Endodermal cell (in vitro differentiated cells): Measurements from ENCODE around the gene TMEM185A. TPM values are rescaled to one million over a fixed set of nuclear protein-coding genes. Genes with fewer than 3 reads are reported as not detected.

ENCODE experiments used
- DNase-seq: peaks from one replicate; pipeline ENCODE4 v3.0.0-alpha.2; 2017
- H3K27ac ChIP-seq: 2 replicates; pipeline ENCODE4 v1.5.1; 2013; ENCODE audit warnings: mild to moderate bottlenecking, low read depth, low read length, moderate library complexity
- H3K27me3 ChIP-seq: 2 replicates; pipeline ENCODE4 v1.6.1; 2013; ENCODE audit warnings: mild to moderate bottlenecking, low read length, moderate library complexity; ENCODE audit not compliant: insufficient read depth, control insufficient read depth, poor library complexity, severe bottlenecking
- H3K36me3 ChIP-seq: 2 replicates; pipeline ENCODE4 v1.7.0; 2013; ENCODE audit warnings: mild to moderate bottlenecking, low read length, moderate library complexity; ENCODE audit not compliant: control insufficient read depth, insufficient read depth
- H3K4me1 ChIP-seq: one replicate; pipeline ENCODE4 v1.7.0; 2013; ENCODE audit warnings: low read length; ENCODE audit not compliant: control insufficient read depth, insufficient read depth
- H3K4me3 ChIP-seq: 2 replicates; pipeline ENCODE4 v1.5.1; 2013; ENCODE audit warnings: mild to moderate bottlenecking, low read length, moderate library complexity
- H3K9ac ChIP-seq: 2 replicates; pipeline ENCODE4 v1.6.1; 2013; ENCODE audit warnings: mild to moderate bottlenecking, low read length, moderate library complexity; ENCODE audit not compliant: poor library complexity, severe bottlenecking; ENCODE audit errors: extremely low read depth
- H3K9me3 ChIP-seq: 2 replicates; pipeline ENCODE4 v1.6.1; 2013; ENCODE audit warnings: mild to moderate bottlenecking, low read length, moderate library complexity; ENCODE audit not compliant: control insufficient read depth
- H3K27ac Mint-ChIP-seq: 2 replicates; pipeline ENCODE4 v1.8.0; 2020; ENCODE audit warnings: mixed read lengths
- H3K27me3 Mint-ChIP-seq: 2 replicates; pipeline ENCODE4 v1.8.0; 2021; ENCODE audit warnings: mild to moderate bottlenecking, mixed read lengths; ENCODE audit not compliant: insufficient read depth
- H3K36me3 Mint-ChIP-seq: 2 replicates; pipeline ENCODE4 v1.8.0; 2020; ENCODE audit warnings: low read depth, mixed read lengths
- H3K4me1 Mint-ChIP-seq: 2 replicates; pipeline ENCODE4 v1.8.0; 2020; ENCODE audit warnings: mixed read lengths
- H3K4me3 Mint-ChIP-seq: 2 replicates; pipeline ENCODE4 v1.8.0; 2020; ENCODE audit warnings: mild to moderate bottlenecking, moderate library complexity, mixed read lengths
- H3K9me3 Mint-ChIP-seq: 2 replicates; pipeline ENCODE4 v1.8.0; 2020; ENCODE audit warnings: mild to moderate bottlenecking, mixed read lengths
- CTCF ChIP-seq: fragments of 200-600 bp; sonication (generic); conservative IDR thresholded peaks from 2 replicates; pipeline ENCODE4 v1.5.0; 2021; ENCODE audit warnings: antibody characterized with exemption, mild to moderate bottlenecking
- WGBS, 2 experiments: methylation state at CpG; one replicate each; pipeline versions ENCODE4 v1.1.5 to v1.1.7; 2013; ENCODE audit warnings: missing lambda C conversion rate in 2 of 2, mixed read lengths in 1 of 2; ENCODE audit not compliant: insufficient coverage in 1 of 2, insufficient read length in 1 of 2; 5-methylcytosine and 5-hydroxymethylcytosine counted together
- total RNA-seq, 2 donors: library from RNA; stranded (reverse); fragmentation: NEBNext Ultra II Directional in 1 of 2; extraction: Animal tissue kit (Norgen Biotek cat#: 25700) in 1 of 2; gene quantifications; 2 replicates in 1 of 2; 3 replicates in 1 of 2; pipeline ENCODE4 v1.2.1, GENCODE V29; 2021

The TMEM185A gene
- total RNA-seq, 2 donors from 2014 or later: 60.1 to 66.3 TPM

GRCh38 chrX:149569770-149570169, 61.8 kb downstream of the TMEM185A start:
- Mint-ChIP-seq H3K27me3 (peaks cover 7% of the 10 kb centered on the region), H3K4me1 (peaks cover 11% of the 10 kb centered on the region), H3K36me3 (no peaks in the 10 kb centered on the region), H3K27ac (no peak overlapping the region), H3K4me3 (no peak overlapping the region), H3K9me3 (peaks cover 41% of the 10 kb centered on the region)
- DNase-seq: peak; percentile 7
- no peaks in the 10 kb centered on the region for H3K27me3 ChIP-seq
- H3K4me1 ChIP-seq: no peaks in the 10 kb centered on the region
- H3K9ac ChIP-seq: no peak overlapping the region
- H3K27ac ChIP-seq: no peak overlapping the region
- H3K36me3 ChIP-seq: no peaks in the 10 kb centered on the region
- 95% methylated on average over 2 of the region's 2 CpGs; no CpG with 5 or more reads in 1 of the 2 experiments for WGBS, 2 experiments
- no peak overlapping the region for H3K4me3 ChIP-seq
- TF ChIP-seq CTCF: no peak
- H3K9me3 ChIP-seq: no peaks in the 10 kb centered on the region

GRCh38 chrX:149568701-149569296, 62.8 kb downstream of the TMEM185A start:
- H3K27ac Mint-ChIP-seq: no peak overlapping the region
- no peak for TF ChIP-seq CTCF
- Histone ChIP-seq H3K4me1 (no peaks in the 10 kb centered on the region), H3K27ac (no peak overlapping the region), H3K9me3 (no peaks in the 10 kb centered on the region), H3K36me3 (no peaks in the 10 kb centered on the region), H3K4me3 (no peak overlapping the region), H3K27me3 (no peaks in the 10 kb centered on the region), H3K9ac (no peak overlapping the region)
- peaks cover 7% of the 10 kb centered on the region for H3K27me3 Mint-ChIP-seq
- no peak overlapping the region for H3K4me3 Mint-ChIP-seq
- H3K4me1 Mint-ChIP-seq: peaks cover 11% of the 10 kb centered on the region
- peaks cover 51% of the 10 kb centered on the region for H3K9me3 Mint-ChIP-seq
- peak; percentile 10 for DNase-seq
- no peaks in the 10 kb centered on the region for H3K36me3 Mint-ChIP-seq
- 86 to 90% methylated on average over 2 to 5 of the region's 5 CpGs for WGBS, 2 experiments

GRCh38 chrX:149567621-149568417, 63.8 kb downstream of the TMEM185A start:
- no peak for DNase-seq
- no peak overlapping the region for H3K27ac Mint-ChIP-seq
- H3K9me3 ChIP-seq: no peaks in the 10 kb centered on the region
- 81% methylated on average over 7 of the region's 7 CpGs; no CpG with 5 or more reads in 1 of the 2 experiments for WGBS, 2 experiments
- H3K27ac ChIP-seq: no peak overlapping the region
- no peak for TF ChIP-seq CTCF
- H3K9ac ChIP-seq: no peak overlapping the region
- peaks cover 59% of the 10 kb centered on the region for H3K9me3 Mint-ChIP-seq
- peaks cover 8% of the 10 kb centered on the region for H3K4me1 Mint-ChIP-seq
- H3K27me3 ChIP-seq: no peaks in the 10 kb centered on the region
- peaks cover 7% of the 10 kb centered on the region for H3K27me3 Mint-ChIP-seq
- H3K36me3 ChIP-seq: no peaks in the 10 kb centered on the region
- no peaks in the 10 kb centered on the region for H3K36me3 Mint-ChIP-seq
- no peak overlapping the region for H3K4me3 Mint-ChIP-seq
- no peaks in the 10 kb centered on the region for H3K4me1 ChIP-seq
- H3K4me3 ChIP-seq: no peak overlapping the region
